NK-92 (cell line): ENCODE results near the gene TMEM63C.

ENCODE experiments used
- DNase-seq: peaks from one replicate; lab custom pipeline; 2025; ENCODE audit not compliant: unreplicated experiment; lab: John Stamatoyannopoulos, UW

TMEM63C gene

GRCh38 chr14:77194706-77195105 is 13.1 kb downstream of the TMEM63C start:
- no peak for DNase-seq

GRCh38 chr14:77195766-77196165 is 14.2 kb downstream of the TMEM63C start:
- DNase-seq, result no peak

- no peak for DNase-seq
Measured at GRCh38 chr14:77197988-77198387, 16.4 kb downstream of the TMEM63C start.

- no peak for DNase-seq
Measured at GRCh38 chr14:77198561-77198960, 17.0 kb downstream of the TMEM63C start.

- DNase-seq, result no peak
Measured at GRCh38 chr14:77199590-77199989, 18.0 kb downstream of the TMEM63C start.

- no peak for DNase-seq
Measured at GRCh38 chr14:77200406-77200985, 18.9 kb downstream of the TMEM63C start.

- DNase-seq, result no peak
Measured at GRCh38 chr14:77201696-77202095, 20.1 kb downstream of the TMEM63C start.

GRCh38 chr14:77203611-77204458 is 22.2 kb downstream of the TMEM63C start:
- no peak for DNase-seq

- DNase-seq, result no peak
Measured at GRCh38 chr14:77204459-77204771, 22.8 kb downstream of the TMEM63C start.

- DNase-seq, result no peak
Measured at GRCh38 chr14:77204907-77205306, 23.3 kb downstream of the TMEM63C start.

GRCh38 chr14:77205566-77205965 is 24.0 kb downstream of the TMEM63C start:
- DNase-seq, result no peak

- DNase-seq, result no peak
Measured at GRCh38 chr14:77206261-77206824, 24.7 kb downstream of the TMEM63C start.

- no peak for DNase-seq
Measured at GRCh38 chr14:77206877-77207389, 25.3 kb downstream of the TMEM63C start.

- DNase-seq, result no peak
Measured at GRCh38 chr14:77208291-77208978, 26.8 kb downstream of the TMEM63C start.

GRCh38 chr14:77208979-77209318 is 27.4 kb downstream of the TMEM63C start:
- DNase-seq, result no peak

- DNase-seq, result no peak
Measured at GRCh38 chr14:77212097-77212870, 30.7 kb downstream of the TMEM63C start.

GRCh38 chr14:77212943-77213678 is 31.5 kb downstream of the TMEM63C start:
- no peak for DNase-seq

- DNase-seq, result no peak
Measured at GRCh38 chr14:77213679-77214016, 32.0 kb downstream of the TMEM63C start.

GRCh38 chr14:77214216-77214615 is 32.6 kb downstream of the TMEM63C start:
- DNase-seq, result no peak

GRCh38 chr14:77217551-77217950 is 36.0 kb downstream of the TMEM63C start:
- no peak for DNase-seq
